B cell (primary cell): ENCODE results near the gene MCHR1.

Experiments used
- EZH2 ChIP-seq: IDR thresholded peaks from 2 replicates; pipeline ENCODE4 v1.6.1; 2012; ENCODE audit warnings: borderline replicate concordance, low read depth, mild to moderate bottlenecking, moderate library complexity, low read length; ENCODE audit not compliant: insufficient read depth, poor library complexity, severe bottlenecking
- TF ChIP-seq, protein P1 (sequence below): fragments of 200-600 bp; IDR thresholded peaks from one replicate; pipeline ENCODE4 v1.8.0; 2022; ENCODE audit warnings: antibody characterized with exemption, mild to moderate bottlenecking

DNA sequence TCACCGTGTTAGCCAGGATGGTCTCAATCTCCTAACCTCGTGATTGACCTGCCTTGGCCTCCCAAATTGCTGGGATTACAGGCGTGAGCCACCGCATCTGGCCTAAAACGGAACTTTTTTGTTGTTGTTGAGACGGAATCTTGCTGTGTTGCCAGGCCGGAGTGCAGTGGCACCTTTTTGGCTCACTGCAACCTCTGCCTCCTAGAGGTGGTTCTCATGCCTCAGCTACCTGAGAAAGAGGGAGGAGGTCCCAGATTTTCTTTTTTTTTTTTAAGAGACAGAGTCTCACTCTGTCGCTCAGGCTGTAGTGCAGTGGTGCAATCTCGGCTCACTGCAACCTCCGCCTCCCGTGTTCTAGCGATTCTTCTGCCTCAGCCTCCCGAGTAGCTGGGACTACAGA is 7.9 kb upstream of the MCHR1 start:
- TF ChIP-seq EZH2: no peak
- TF ChIP-seq, protein P1, sequence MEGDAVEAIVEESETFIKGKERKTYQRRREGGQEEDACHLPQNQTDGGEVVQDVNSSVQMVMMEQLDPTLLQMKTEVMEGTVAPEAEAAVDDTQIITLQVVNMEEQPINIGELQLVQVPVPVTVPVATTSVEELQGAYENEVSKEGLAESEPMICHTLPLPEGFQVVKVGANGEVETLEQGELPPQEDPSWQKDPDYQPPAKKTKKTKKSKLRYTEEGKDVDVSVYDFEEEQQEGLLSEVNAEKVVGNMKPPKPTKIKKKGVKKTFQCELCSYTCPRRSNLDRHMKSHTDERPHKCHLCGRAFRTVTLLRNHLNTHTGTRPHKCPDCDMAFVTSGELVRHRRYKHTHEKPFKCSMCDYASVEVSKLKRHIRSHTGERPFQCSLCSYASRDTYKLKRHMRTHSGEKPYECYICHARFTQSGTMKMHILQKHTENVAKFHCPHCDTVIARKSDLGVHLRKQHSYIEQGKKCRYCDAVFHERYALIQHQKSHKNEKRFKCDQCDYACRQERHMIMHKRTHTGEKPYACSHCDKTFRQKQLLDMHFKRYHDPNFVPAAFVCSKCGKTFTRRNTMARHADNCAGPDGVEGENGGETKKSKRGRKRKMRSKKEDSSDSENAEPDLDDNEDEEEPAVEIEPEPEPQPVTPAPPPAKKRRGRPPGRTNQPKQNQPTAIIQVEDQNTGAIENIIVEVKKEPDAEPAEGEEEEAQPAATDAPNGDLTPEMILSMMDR: no peak
